ENCODE measurements around the gene CHST3.
"Not testable (repeated sequence)": the region's sequence is repeated elsewhere in the genome, so short reads cannot be mapped to it uniquely, and the experiment has no call there.

DNA sequence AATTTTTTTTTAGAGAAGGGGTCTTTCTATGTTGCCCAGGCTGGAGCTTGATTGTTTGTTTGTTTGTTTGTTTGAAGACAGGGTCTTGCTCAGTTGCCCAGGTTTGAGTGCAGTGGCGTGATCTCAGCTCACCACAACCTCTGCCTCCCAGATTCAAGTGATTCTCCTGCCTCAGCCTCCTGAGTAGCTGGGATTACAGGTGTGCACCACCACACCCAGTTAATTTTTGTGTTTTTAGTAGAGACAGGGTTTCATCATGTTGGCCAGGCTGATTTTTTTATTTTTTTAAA is 13.4 kb downstream of the CHST3 start:
- TF ChIP-seq NFYA (IDR thresholded peaks at IDR 0.05; ENCODE audit: borderline replicate concordance, low read depth, low read length); HCFC1 (IDR thresholded peaks at IDR 0.05; ENCODE audit: low read length); POLR2A (IDR thresholded peaks at IDR 0.05; ENCODE audit: low read depth, low read length); CTCF (IDR thresholded peaks at IDR 0.05 in 2 of 3, conservative IDR thresholded peaks at IDR 0.05 in 1 of 3; ENCODE audit: control insufficient read depth in 2 of 3, extremely low read depth in 1 of 3, insufficient read depth in 1 of 3, low read depth in 3 of 3, low read length in 3 of 3): not testable (repeated sequence)

All from GM12878 (cell line).